ENCODE measurements around the gene KNL1. TPM values are rescaled to one million over a fixed set of nuclear protein-coding genes. Genes with fewer than 3 reads are reported as not detected.

Gene KNL1
- total and polyA plus RNA-seq, 10 of the 15 experiments (the other 5 are each of a cell fraction or from before 2014, with no cell fraction given) = 10.9 to 55.5 (median 28.4) TPM

DNA sequence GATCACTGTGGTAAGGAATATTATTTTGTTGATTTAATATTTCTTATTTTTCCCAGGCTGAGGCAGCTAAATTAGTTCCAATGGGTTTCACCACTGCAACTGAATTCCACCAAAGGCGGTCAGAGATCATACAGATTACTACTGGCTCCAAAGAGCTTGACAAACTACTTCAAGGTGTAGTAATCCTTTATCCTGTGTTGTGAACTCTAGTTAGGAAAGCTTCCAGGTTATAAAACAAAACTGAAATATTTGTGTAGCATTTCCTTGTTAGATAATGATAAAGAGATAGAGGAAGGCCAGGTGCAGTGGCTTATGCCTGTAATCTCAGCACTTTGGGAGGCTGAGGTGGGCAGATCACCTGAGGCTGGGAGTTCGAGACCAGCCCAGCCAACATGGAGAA, 112.1 kb downstream of the KNL1 start:
- Histone ChIP-seq H4K20me1 (ENCODE audit: control insufficient read depth, insufficient read depth) (no peaks in the 10 kb centered on the region), H3K4me3 (no peak overlapping the region), H3K9ac (ENCODE audit: control insufficient read depth, insufficient read depth, low read length) (no peak overlapping the region), H3K27me3 (replicated peaks in 1 of 2; ENCODE audit: control insufficient read depth in 2 of 2, insufficient read depth in 2 of 2, low read length in 1 of 2) (no peaks in the 10 kb centered on the region), H3K27ac (ENCODE audit: control insufficient read depth, insufficient read depth) (no peak overlapping the region), H2AFZ (ENCODE audit: control insufficient read depth, low read depth, low read length) (no peak overlapping the region), H3K79me2 (ENCODE audit: control insufficient read depth, insufficient read depth, low read length) (no peaks in the 10 kb centered on the region), H3K9me3 (replicated peaks; ENCODE audit: control insufficient read depth, insufficient read depth, low read length) (no peaks in the 10 kb centered on the region), H3K36me3 (ENCODE audit: control insufficient read depth in 2 of 2, insufficient read depth in 2 of 2, low read length in 1 of 2) (peaks cover 3 to 24% of the 10 kb centered on the region in 2 experiments), H3K4me1 (ENCODE audit: control insufficient read depth, insufficient read depth, low read length) (no peaks in the 10 kb centered on the region), H3K4me2 (ENCODE audit: control insufficient read depth, insufficient read depth) (no peak overlapping the region)
- intact Hi-C loops (cut with micrococcal nuclease; ENCODE audit: unreplicated experiment) = no loop called here
- ChIA-PET POLR2A (interaction anchor here (0.5 kb wide), 1 partner anchor 724 kb away, joined by 3 read pairs; no protein-coding TSS in a partner anchor), SMC1A (ENCODE audit: uncharacterized antibody, unreplicated experiment) (interaction anchor here (1.8 kb wide), 1 partner anchor 12 kb away, joined by 6 read pairs; the partner anchor contains the start of gene RAD51), RAD21 (ENCODE audit: unreplicated experiment) (no interaction called here), CTCF (interaction anchor here (1.4 kb wide), 1 partner anchor 186 kb away, joined by 4 read pairs; no protein-coding TSS in a partner anchor)
- no TSS peak for BruUV-seq (replicated peaks)
- DNase-seq (ENCODE audit: low read depth, low spot score) (no peak), FAIRE-seq (no peak), ATAC-seq (no peak)
- no peak for TF ChIP-seq RB1 (IDR thresholded peaks at IDR 0.05; ENCODE audit: borderline replicate concordance)
- no peak for TF ChIP-seq POLR2AphosphoS2 (IDR thresholded peaks at IDR 0.05; ENCODE audit: low read depth, low read length)
- in situ Hi-C loops (cut with MboI) = no loop called here
- 98% methylated on average over 2 of the region's 2 CpGs for WGBS (ENCODE audit: insufficient coverage, insufficient replicate concordance, low lambda C conversion rate, missing lambda C conversion rate)

Small RNAs within 50 kb of the gene (small RNA-seq; reads per million reads assigned to genes)
- not detected for gene RF00017
- not detected for gene RN7SL376P

Other genes starting within 250 kb of the KNL1 start
Only the 7 nearest of the 16 such genes appear.
- 9.0 and 11.7 TPM in 2 replicates for gene BAHD1, start 153.3 kb upstream of the KNL1 start, total RNA-seq (2014; rRNA removed)
- gene BAHD1, start 153.3 kb upstream of the KNL1 start, total RNA-seq (2014; rRNA removed; fragmentation: Illumina TruSeq; extraction: Trizol) = 5.1 and 6.0 TPM in 2 replicates
- gene BAHD1, start 153.3 kb upstream of the KNL1 start, total RNA-seq (2021) = 21.7 and 21.8 TPM in 2 replicates
- 4.5 and 5.6 TPM in 2 replicates for gene BAHD1, start 153.3 kb upstream of the KNL1 start, polyA plus RNA-seq (2011; rRNA removed)
- 5.3 and 9.6 TPM in 2 replicates for gene BAHD1, start 153.3 kb upstream of the KNL1 start, polyA plus RNA-seq (2014; fragmentation: Illumina TruSeq; extraction: Trizol)
- under 1 TPM; 0.21 to 0.88 TPM for gene BAHD1, start 153.3 kb upstream of the KNL1 start, polyA plus RNA-seq (2014; fragmentation: Nextera tagmentation; extraction: Ambion mirVana)
- 11.3 and 13.5 TPM in 2 replicates for gene BAHD1, start 153.3 kb upstream of the KNL1 start, polyA plus RNA-seq (2014; rRNA removed)
- gene BAHD1, start 153.3 kb upstream of the KNL1 start, polyA plus RNA-seq (2016; fragmentation: Nextera tagmentation; extraction: Ambion mirVana) = 1 to 10 TPM; 1.9 to 2.2 TPM
- 6.0 and 6.8 TPM in 2 replicates for gene CHST14, start 123.3 kb upstream of the KNL1 start, total RNA-seq (2014; rRNA removed)
- gene CHST14, start 123.3 kb upstream of the KNL1 start, total RNA-seq (2014; rRNA removed; fragmentation: Illumina TruSeq; extraction: Trizol) = 2.5 and 3.0 TPM in 2 replicates
- 12.8 and 13.6 TPM in 2 replicates for gene CHST14, start 123.3 kb upstream of the KNL1 start, total RNA-seq (2021)
- gene CHST14, start 123.3 kb upstream of the KNL1 start, polyA plus RNA-seq (2011; rRNA removed) = 2.3 and 4.0 TPM in 2 replicates
- gene CHST14, start 123.3 kb upstream of the KNL1 start, polyA plus RNA-seq (2014; fragmentation: Illumina TruSeq; extraction: Trizol) = 6.5 TPM in 2 replicates
- 1 to 10 TPM; 1.3 to 2.8 TPM for gene CHST14, start 123.3 kb upstream of the KNL1 start, polyA plus RNA-seq (2014; fragmentation: Nextera tagmentation; extraction: Ambion mirVana)
- gene CHST14, start 123.3 kb upstream of the KNL1 start, polyA plus RNA-seq (2014; rRNA removed) = 5.9 and 6.3 TPM in 2 replicates
- gene CHST14, start 123.3 kb upstream of the KNL1 start, polyA plus RNA-seq (2016; fragmentation: Nextera tagmentation; extraction: Ambion mirVana) = 1 to 10 TPM; 7.5 to 9.1 TPM
- 30.2 and 47.0 TPM in 2 replicates for gene CCDC32, start 29.2 kb upstream of the KNL1 start, total RNA-seq (2014; rRNA removed)
- 34.0 and 34.3 TPM in 2 replicates for gene CCDC32, start 29.2 kb upstream of the KNL1 start, total RNA-seq (2014; rRNA removed; fragmentation: Illumina TruSeq; extraction: Trizol)
- gene CCDC32, start 29.2 kb upstream of the KNL1 start, total RNA-seq (2021) = 36.0 and 38.6 TPM in 2 replicates
- gene CCDC32, start 29.2 kb upstream of the KNL1 start, polyA plus RNA-seq (2011; rRNA removed) = 66.2 and 72.9 TPM in 2 replicates
- 34.3 and 48.3 TPM in 2 replicates for gene CCDC32, start 29.2 kb upstream of the KNL1 start, polyA plus RNA-seq (2014; fragmentation: Illumina TruSeq; extraction: Trizol)
- 10 to 100 TPM; 67.0 to 74.3 TPM for gene CCDC32, start 29.2 kb upstream of the KNL1 start, polyA plus RNA-seq (2014; fragmentation: Nextera tagmentation; extraction: Ambion mirVana)
- 31.0 and 33.2 TPM in 2 replicates for gene CCDC32, start 29.2 kb upstream of the KNL1 start, polyA plus RNA-seq (2014; rRNA removed)
- gene CCDC32, start 29.2 kb upstream of the KNL1 start, polyA plus RNA-seq (2016; fragmentation: Nextera tagmentation; extraction: Ambion mirVana) = 10 to 100 TPM; 57.1 to 61.0 TPM
- gene RPUSD2, start 24.9 kb upstream of the KNL1 start, total RNA-seq (2014; rRNA removed) = 25.5 and 26.0 TPM in 2 replicates
- 13.1 and 14.4 TPM in 2 replicates for gene RPUSD2, start 24.9 kb upstream of the KNL1 start, total RNA-seq (2014; rRNA removed; fragmentation: Illumina TruSeq; extraction: Trizol)
- gene RPUSD2, start 24.9 kb upstream of the KNL1 start, total RNA-seq (2021) = 22.7 and 26.1 TPM in 2 replicates
- 7.4 and 16.2 TPM in 2 replicates for gene RPUSD2, start 24.9 kb upstream of the KNL1 start, polyA plus RNA-seq (2011; rRNA removed)
- 8.5 and 12.7 TPM in 2 replicates for gene RPUSD2, start 24.9 kb upstream of the KNL1 start, polyA plus RNA-seq (2014; fragmentation: Illumina TruSeq; extraction: Trizol)
- gene RPUSD2, start 24.9 kb upstream of the KNL1 start, polyA plus RNA-seq (2014; fragmentation: Nextera tagmentation; extraction: Ambion mirVana) = 1 to 10 TPM; 4.0 to 8.7 TPM
- gene RPUSD2, start 24.9 kb upstream of the KNL1 start, polyA plus RNA-seq (2014; rRNA removed) = 20.9 and 26.5 TPM in 2 replicates
- gene RPUSD2, start 24.9 kb upstream of the KNL1 start, polyA plus RNA-seq (2016; fragmentation: Nextera tagmentation; extraction: Ambion mirVana) = 10 to 100 TPM; 29.5 to 33.3 TPM
- 23.7 and 24.2 TPM in 2 replicates for gene RAD51, start 100.9 kb downstream of the KNL1 start, total RNA-seq (2014; rRNA removed)
- 18.7 and 19.2 TPM in 2 replicates for gene RAD51, start 100.9 kb downstream of the KNL1 start, total RNA-seq (2014; rRNA removed; fragmentation: Illumina TruSeq; extraction: Trizol)
- gene RAD51, start 100.9 kb downstream of the KNL1 start, total RNA-seq (2021) = 36.3 and 36.8 TPM in 2 replicates
- 27.9 and 29.0 TPM in 2 replicates for gene RAD51, start 100.9 kb downstream of the KNL1 start, polyA plus RNA-seq (2011; rRNA removed)
- gene RAD51, start 100.9 kb downstream of the KNL1 start, polyA plus RNA-seq (2014; fragmentation: Illumina TruSeq; extraction: Trizol) = 33.6 and 38.7 TPM in 2 replicates
- 10 to 100 TPM; 13.1 to 23.6 TPM for gene RAD51, start 100.9 kb downstream of the KNL1 start, polyA plus RNA-seq (2014; fragmentation: Nextera tagmentation; extraction: Ambion mirVana)
- 31.1 and 33.2 TPM in 2 replicates for gene RAD51, start 100.9 kb downstream of the KNL1 start, polyA plus RNA-seq (2014; rRNA removed)
- gene RAD51, start 100.9 kb downstream of the KNL1 start, polyA plus RNA-seq (2016; fragmentation: Nextera tagmentation; extraction: Ambion mirVana) = 10 to 100 TPM; 53.9 to 55.0 TPM
- 15.4 and 20.0 TPM in 2 replicates for gene RMDN3, start 161.0 kb downstream of the KNL1 start, total RNA-seq (2014; rRNA removed)
- gene RMDN3, start 161.0 kb downstream of the KNL1 start, total RNA-seq (2014; rRNA removed; fragmentation: Illumina TruSeq; extraction: Trizol) = 16.3 and 16.9 TPM in 2 replicates
- gene RMDN3, start 161.0 kb downstream of the KNL1 start, total RNA-seq (2021) = 27.6 and 28.3 TPM in 2 replicates
- 19.4 and 19.9 TPM in 2 replicates for gene RMDN3, start 161.0 kb downstream of the KNL1 start, polyA plus RNA-seq (2011; rRNA removed)
- gene RMDN3, start 161.0 kb downstream of the KNL1 start, polyA plus RNA-seq (2014; fragmentation: Illumina TruSeq; extraction: Trizol) = 19.3 and 20.5 TPM in 2 replicates
- 10 to 100 TPM in 1 of 2 experiments, 1 to 10 TPM in 1; 5.7 to 10.2 TPM for gene RMDN3, start 161.0 kb downstream of the KNL1 start, polyA plus RNA-seq (2014; fragmentation: Nextera tagmentation; extraction: Ambion mirVana)
- gene RMDN3, start 161.0 kb downstream of the KNL1 start, polyA plus RNA-seq (2014; rRNA removed) = 21.3 and 23.1 TPM in 2 replicates
- 10 to 100 TPM; 38.3 to 44.4 TPM for gene RMDN3, start 161.0 kb downstream of the KNL1 start, polyA plus RNA-seq (2016; fragmentation: Nextera tagmentation; extraction: Ambion mirVana)
- gene GCHFR, start 169.8 kb downstream of the KNL1 start, total RNA-seq (2014; rRNA removed) = 67.0 and 69.5 TPM in 2 replicates
- 22.9 and 23.9 TPM in 2 replicates for gene GCHFR, start 169.8 kb downstream of the KNL1 start, total RNA-seq (2014; rRNA removed; fragmentation: Illumina TruSeq; extraction: Trizol)
- gene GCHFR, start 169.8 kb downstream of the KNL1 start, total RNA-seq (2021) = 43.9 and 45.3 TPM in 2 replicates
- 7.1 and 14.8 TPM in 2 replicates for gene GCHFR, start 169.8 kb downstream of the KNL1 start, polyA plus RNA-seq (2011; rRNA removed)
- gene GCHFR, start 169.8 kb downstream of the KNL1 start, polyA plus RNA-seq (2014; fragmentation: Illumina TruSeq; extraction: Trizol) = 3.3 and 16.9 TPM in 2 replicates
- 10 to 100 TPM; 10.5 to 25.4 TPM for gene GCHFR, start 169.8 kb downstream of the KNL1 start, polyA plus RNA-seq (2014; fragmentation: Nextera tagmentation; extraction: Ambion mirVana)
- gene GCHFR, start 169.8 kb downstream of the KNL1 start, polyA plus RNA-seq (2014; rRNA removed) = 88.2 and 94.0 TPM in 2 replicates
- 10 to 100 TPM; 68.0 to 77.3 TPM for gene GCHFR, start 169.8 kb downstream of the KNL1 start, polyA plus RNA-seq (2016; fragmentation: Nextera tagmentation; extraction: Ambion mirVana)

All from GM12878 (cell line).